Breast epithelium (tissue), 4 donors: Measurements from ENCODE around the gene PIH1D2. TPM values are rescaled to one million over a fixed set of nuclear protein-coding genes. Genes with fewer than 3 reads are reported as not detected.
"Not testable (repeated sequence)": the region's sequence is repeated elsewhere in the genome, so short reads cannot be mapped to it uniquely, and the experiment has no call there.

Experiments used
- DNase-seq, 2 donors: peaks; one replicate each; pipeline ENCODE4 v3.0.0-alpha.2; 2019; ENCODE audit warnings: low spot score in 2 of 2
- H3K27ac ChIP-seq, 2 donors: fragments of 200-600 bp; sonication (generic) in 1 of 2; one replicate each; pipeline ENCODE4 v1.5.1; 2016 to 2019; ENCODE audit warnings: mild to moderate bottlenecking in 1 of 2
- H3K27me3 ChIP-seq, 2 donors: fragments of 200-600 bp; sonication (generic) in 1 of 2; one replicate each; pipeline versions ENCODE4 v1.5.1 to v1.6.0; 2017 to 2019; ENCODE audit warnings: control low read depth in 1 of 2, mild to moderate bottlenecking in 1 of 2
- H3K36me3 ChIP-seq: fragments of 200-600 bp; one replicate; pipeline ENCODE4 v1.5.1; 2019
- H3K4me1 ChIP-seq, 2 donors: fragments of 200-600 bp; sonication (generic); one replicate each; pipeline ENCODE4 v1.5.1; 2016 to 2019; ENCODE audit warnings: control low read depth in 1 of 2
- H3K4me3 ChIP-seq, 3 donors: fragments of 200-600 bp; sonication (generic); 1 replicate in 2 of 3; 2 replicates in 1 of 3; pipeline ENCODE4 v1.5.1; 2016 to 2019; ENCODE audit warnings: mild to moderate bottlenecking in 3 of 3, moderate library complexity in 2 of 3
- H3K9me3 ChIP-seq, 2 donors: fragments of 200-600 bp; sonication (generic) in 1 of 2; one replicate each; pipeline ENCODE4 v1.5.1; 2016 to 2019; ENCODE audit warnings: control low read depth in 1 of 2
- CTCF ChIP-seq, 3 donors: fragments of 450-650 bp; IDR thresholded peaks; one replicate each; pipeline ENCODE4 v1.5.1; 2016 to 2017; ENCODE audit warnings: antibody characterized with exemption in 3 of 3, mild to moderate bottlenecking in 3 of 3, moderate library complexity in 3 of 3
- POLR2A ChIP-seq: fragments of 450-650 bp; IDR thresholded peaks from one replicate; pipeline ENCODE4 v1.6.1; 2016; ENCODE audit warnings: antibody characterized with exemption, mild to moderate bottlenecking, moderate library complexity
- POLR2AphosphoS5 ChIP-seq, 3 donors: sonication (generic); formaldehyde crosslinking; IDR thresholded peaks; one replicate each; pipeline ENCODE4 v1.6.1; 2017; ENCODE audit warnings: antibody characterized with exemption in 3 of 3
- intact Hi-C: fragments of 100-400 bp; cut with DNase I; formaldehyde crosslinking; loops from one replicate; pipeline ENCODE4 v1.15.1; 2023; ENCODE audit warnings: low total_unique reads
- total RNA-seq, 3 donors: library from RNA; depleted of rRNA; stranded (reverse); fragments of >200 nt; gene quantifications; one replicate each; pipeline ENCODE4 v1.1.0, GENCODE V29; 2016

Gene PIH1D2
- total RNA-seq, 3 donors from 2014 or later, result 1.3 to 5.4 (median 3.3) TPM

GRCh38 chr11:112042161-112042960 is 31.5 kb downstream of the PIH1D2 start:
- no peak for DNase-seq
- Histone ChIP-seq H3K27me3 (no peaks in the 10 kb centered on the region), H3K4me1 (no peaks in the 10 kb centered on the region), H3K36me3 (no peaks in the 10 kb centered on the region), H3K27ac (peak overlapping the region; percentile 3 to 75), H3K4me3 (no peak overlapping the region), H3K9me3 (no peaks in the 10 kb centered on the region)
- intact Hi-C loops, result no loop called here
- TF ChIP-seq POLR2A, result no peak
- no peak for TF ChIP-seq POLR2AphosphoS5 (IDR thresholded peaks at IDR 0.05)
- TF ChIP-seq CTCF (IDR thresholded peaks at IDR 0.05), result no peak

- DNase-seq, result no peak
- H3K27me3 ChIP-seq, result no peaks in the 10 kb centered on the region
- H3K4me3 ChIP-seq, result no peak overlapping the region
- intact Hi-C loops, result no loop called here
- H3K9me3 ChIP-seq, result no peaks in the 10 kb centered on the region
- TF ChIP-seq CTCF (IDR thresholded peaks at IDR 0.05), result no peak
- no peak for TF ChIP-seq POLR2A
- no peak for TF ChIP-seq POLR2AphosphoS5 (IDR thresholded peaks at IDR 0.05)
- no peaks in the 10 kb centered on the region for H3K36me3 ChIP-seq
- no peak overlapping the region for H3K27ac ChIP-seq
- no peaks in the 10 kb centered on the region for H3K4me1 ChIP-seq
These were observed 36.3 kb downstream of the PIH1D2 start for GRCh38 chr11:112037527-112037926.

- Histone ChIP-seq H3K36me3 (no peaks in the 10 kb centered on the region), H3K27ac (no peak overlapping the region), H3K4me1 (no peaks in the 10 kb centered on the region), H3K27me3 (no peaks in the 10 kb centered on the region), H3K4me3 (no peak overlapping the region), H3K9me3 (no peaks in the 10 kb centered on the region)
- TF ChIP-seq POLR2AphosphoS5 (IDR thresholded peaks at IDR 0.05) (no peak), POLR2A (no peak), CTCF (IDR thresholded peaks at IDR 0.05) (no peak)
- intact Hi-C loops, result no loop called here
- DNase-seq, result no peak
These were observed 39.9 kb downstream of the PIH1D2 start for GRCh38 chr11:112033902-112034301.

GRCh38 chr11:112029460-112029859 is 44.4 kb downstream of the PIH1D2 start:
- H3K27me3 ChIP-seq, result no peaks in the 10 kb centered on the region
- intact Hi-C loops, result no loop called here
- H3K4me1 ChIP-seq, result no peaks in the 10 kb centered on the region
- no peak overlapping the region for H3K27ac ChIP-seq
- H3K36me3 ChIP-seq, result no peaks in the 10 kb centered on the region
- DNase-seq, result no peak
- no peak overlapping the region for H3K4me3 ChIP-seq
- H3K9me3 ChIP-seq, result no peaks in the 10 kb centered on the region
- TF ChIP-seq POLR2A (no peak), POLR2AphosphoS5 (IDR thresholded peaks at IDR 0.05) (no peak), CTCF (IDR thresholded peaks at IDR 0.05) (no peak)

- H3K9me3 ChIP-seq, H3K27me3 ChIP-seq, H3K4me1 ChIP-seq, intact Hi-C loops, H3K4me3 ChIP-seq, DNase-seq, H3K36me3 ChIP-seq, H3K27ac ChIP-seq: not testable (repeated sequence)
These were observed 46.9 kb downstream of the PIH1D2 start for GRCh38 chr11:112026784-112027410.
